ENCODE results near the gene POLR2E.
A peak's percentile ranks its signal among the peaks of the same experiment; 100 is the strongest.

The POLR2E gene

GRCh38 chr19:1093811-1094553 is 1.2 kb downstream of the POLR2E start:
- Histone ChIP-seq H3K4me1 (ENCODE audit: insufficient read depth, poor library complexity, severe bottlenecking) (peaks cover 5% of the 10 kb centered on the region), H3K27me3 (ENCODE audit: insufficient read depth, poor library complexity, severe bottlenecking) (no peaks in the 10 kb centered on the region), H3K36me3 (ENCODE audit: low read depth) (peaks cover 31% of the 10 kb centered on the region), H3K4me3 (ENCODE audit: severe bottlenecking) (peak overlapping the region; percentile 67), H3K9me3 (ENCODE audit: severe bottlenecking) (no peaks in the 10 kb centered on the region), H3K27ac (ENCODE audit: poor library complexity, severe bottlenecking) (peak overlapping the region; percentile 51)
- TF ChIP-seq, protein P1, sequence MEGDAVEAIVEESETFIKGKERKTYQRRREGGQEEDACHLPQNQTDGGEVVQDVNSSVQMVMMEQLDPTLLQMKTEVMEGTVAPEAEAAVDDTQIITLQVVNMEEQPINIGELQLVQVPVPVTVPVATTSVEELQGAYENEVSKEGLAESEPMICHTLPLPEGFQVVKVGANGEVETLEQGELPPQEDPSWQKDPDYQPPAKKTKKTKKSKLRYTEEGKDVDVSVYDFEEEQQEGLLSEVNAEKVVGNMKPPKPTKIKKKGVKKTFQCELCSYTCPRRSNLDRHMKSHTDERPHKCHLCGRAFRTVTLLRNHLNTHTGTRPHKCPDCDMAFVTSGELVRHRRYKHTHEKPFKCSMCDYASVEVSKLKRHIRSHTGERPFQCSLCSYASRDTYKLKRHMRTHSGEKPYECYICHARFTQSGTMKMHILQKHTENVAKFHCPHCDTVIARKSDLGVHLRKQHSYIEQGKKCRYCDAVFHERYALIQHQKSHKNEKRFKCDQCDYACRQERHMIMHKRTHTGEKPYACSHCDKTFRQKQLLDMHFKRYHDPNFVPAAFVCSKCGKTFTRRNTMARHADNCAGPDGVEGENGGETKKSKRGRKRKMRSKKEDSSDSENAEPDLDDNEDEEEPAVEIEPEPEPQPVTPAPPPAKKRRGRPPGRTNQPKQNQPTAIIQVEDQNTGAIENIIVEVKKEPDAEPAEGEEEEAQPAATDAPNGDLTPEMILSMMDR (IDR thresholded peaks at IDR 0.05; ENCODE audit: poor library complexity, severe bottlenecking): no peak
- DNase-seq (ENCODE audit: low spot score) (no peak), ATAC-seq (ENCODE audit: low read depth) (no peak)

DNA sequence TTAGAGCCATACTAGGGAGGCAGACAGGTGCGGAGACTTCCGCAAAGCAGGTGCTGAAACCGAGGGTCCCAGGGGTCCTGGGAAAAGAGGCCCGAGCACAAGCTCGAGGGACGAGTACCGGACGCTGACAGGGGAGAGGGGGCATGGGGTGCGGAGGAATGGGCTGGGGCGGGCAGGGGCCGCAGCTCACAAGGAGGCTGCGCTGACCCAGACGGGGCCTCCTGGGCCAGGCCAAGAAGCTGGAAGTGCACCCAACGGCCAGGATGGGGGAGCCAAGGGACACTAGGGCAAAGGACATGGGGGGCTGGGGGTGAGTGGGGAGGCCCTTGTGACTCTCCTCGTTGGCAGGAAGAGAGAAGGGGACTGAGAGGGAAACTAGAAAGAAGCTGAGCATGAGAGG is 1.8 kb downstream of the POLR2E start:
- H3K4me1 ChIP-seq (ENCODE audit: insufficient read depth, poor library complexity, severe bottlenecking): no peaks in the 10 kb centered on the region
- ATAC-seq (ENCODE audit: low read depth): no peak
- H3K4me3 ChIP-seq (ENCODE audit: severe bottlenecking): no peak overlapping the region
- peak; percentile 42 for DNase-seq (ENCODE audit: low spot score)
- no peaks in the 10 kb centered on the region for H3K27me3 ChIP-seq (ENCODE audit: insufficient read depth, poor library complexity, severe bottlenecking)
- no peaks in the 10 kb centered on the region for H3K9me3 ChIP-seq (ENCODE audit: severe bottlenecking)
- H3K36me3 ChIP-seq (ENCODE audit: low read depth): peaks cover 37% of the 10 kb centered on the region
- TF ChIP-seq, protein P1 (IDR thresholded peaks at IDR 0.05; ENCODE audit: poor library complexity, severe bottlenecking): no peak
- H3K27ac ChIP-seq (ENCODE audit: poor library complexity, severe bottlenecking): no peak overlapping the region

DNA sequence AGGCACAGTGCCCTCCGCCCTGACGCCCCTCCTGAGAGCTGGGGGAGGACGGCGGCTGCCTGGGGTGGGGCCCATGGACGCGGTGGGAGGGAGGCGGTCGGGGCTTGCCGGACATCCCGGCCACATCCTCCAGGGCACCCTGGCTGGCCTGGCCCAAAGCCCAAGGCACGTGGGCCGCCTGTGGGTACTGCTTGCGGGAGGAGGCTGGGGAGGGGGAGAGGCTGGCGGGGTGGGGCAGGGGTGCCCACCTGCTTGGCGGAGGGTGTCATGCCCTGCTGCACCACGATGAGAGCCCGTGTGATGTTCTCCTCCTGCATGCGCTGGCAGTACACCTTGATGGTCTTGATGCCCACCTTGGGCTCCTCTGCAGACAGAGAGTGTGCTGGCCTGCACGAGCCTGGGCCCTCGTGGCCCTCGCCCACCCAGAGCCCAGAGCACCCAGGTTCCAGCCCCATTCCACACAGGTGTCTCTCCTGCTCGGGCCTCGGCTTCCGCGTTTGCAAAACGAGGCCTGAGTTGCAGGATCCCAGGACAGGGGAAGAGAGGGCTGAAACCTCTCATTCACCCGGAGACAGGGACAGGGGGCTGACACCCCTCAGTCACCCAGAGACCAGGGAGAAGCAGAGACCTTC is 3.5 kb downstream of the POLR2E start:
- H3K9me3 ChIP-seq (ENCODE audit: severe bottlenecking): no peaks in the 10 kb centered on the region
- TF ChIP-seq, protein P1 (IDR thresholded peaks at IDR 0.05; ENCODE audit: poor library complexity, severe bottlenecking): no peak
- no peak overlapping the region for H3K27ac ChIP-seq (ENCODE audit: poor library complexity, severe bottlenecking)
- no peak overlapping the region for H3K4me3 ChIP-seq (ENCODE audit: severe bottlenecking)
- no peak for ATAC-seq (ENCODE audit: low read depth)
- peak; percentile 54 for DNase-seq (ENCODE audit: low spot score)
- no peaks in the 10 kb centered on the region for H3K27me3 ChIP-seq (ENCODE audit: insufficient read depth, poor library complexity, severe bottlenecking)
- no peaks in the 10 kb centered on the region for H3K4me1 ChIP-seq (ENCODE audit: insufficient read depth, poor library complexity, severe bottlenecking)
- H3K36me3 ChIP-seq (ENCODE audit: low read depth): peaks cover 46% of the 10 kb centered on the region

GRCh38 chr19:1090731-1091543 is 4.2 kb downstream of the POLR2E start:
- TF ChIP-seq, protein P1 (IDR thresholded peaks at IDR 0.05; ENCODE audit: poor library complexity, severe bottlenecking): no peak
- Histone ChIP-seq H3K4me3 (ENCODE audit: severe bottlenecking) (no peak overlapping the region), H3K9me3 (ENCODE audit: severe bottlenecking) (no peaks in the 10 kb centered on the region), H3K27ac (ENCODE audit: poor library complexity, severe bottlenecking) (no peak overlapping the region), H3K36me3 (ENCODE audit: low read depth) (peaks cover 46% of the 10 kb centered on the region), H3K27me3 (ENCODE audit: insufficient read depth, poor library complexity, severe bottlenecking) (no peaks in the 10 kb centered on the region), H3K4me1 (ENCODE audit: insufficient read depth, poor library complexity, severe bottlenecking) (no peaks in the 10 kb centered on the region)
- ATAC-seq (ENCODE audit: low read depth): no peak
- peak; percentile 56 for DNase-seq (ENCODE audit: low spot score)
